ENCODE measurements around the gene HSPB8.

- TF ChIP-seq POLR2A (IDR thresholded peaks at IDR 0.05; ENCODE audit: low read length) (no peak), GATA1 (IDR thresholded peaks at IDR 0.05; ENCODE audit: low read depth, low read length) (no peak)
Observed at GRCh38 chr12:119176267-119177055, 2.3 kb upstream of the HSPB8 start.

All from erythroblast (primary cell).